Neural cell (in vitro differentiated cells): ENCODE results near the gene FOXI1. TPM values are rescaled to one million over a fixed set of nuclear protein-coding genes. Genes with fewer than 3 reads are reported as not detected.
"Not testable (repeated sequence)": the region's sequence is repeated elsewhere in the genome, so short reads cannot be mapped to it uniquely, and the experiment has no call there.

Experiments
- H2AFZ ChIP-seq: fragments of 200-600, 300-800 bp; sonication (generic), shearing (Covaris generic); 2 replicates; pipeline ENCODE4 v1.6.0; 2014; ENCODE audit warnings: low read depth, mild to moderate bottlenecking, antibody characterized with exemption, low read length, moderate library complexity
- H3F3A ChIP-seq: fragments of 200-600 bp; shearing (Covaris generic); 2 replicates; pipeline ENCODE4 v1.6.1; 2016; ENCODE audit warnings: mild to moderate bottlenecking, moderate library complexity, mixed read lengths, antibody characterized with exemption, low read length; ENCODE audit not compliant: insufficient read depth, poor library complexity, severe bottlenecking
- H3K27ac ChIP-seq: fragments of 200-600, 300-800 bp; sonication (generic), shearing (Covaris generic); 2 replicates; pipeline ENCODE4 v1.5.1; 2014; ENCODE audit warnings: mild to moderate bottlenecking, low read length, moderate library complexity
- H3K27me3 ChIP-seq: fragments of 300-800, 200-600 bp; sonication (generic), shearing (Covaris generic); 2 replicates; pipeline ENCODE4 v1.6.0; 2014; ENCODE audit warnings: mild to moderate bottlenecking, low read depth, low read length, moderate library complexity; ENCODE audit not compliant: insufficient read depth
- H3K36me3 ChIP-seq: fragments of 300-800, 200-600 bp; sonication (generic), shearing (Covaris generic); 2 replicates; pipeline ENCODE4 v1.5.1; 2014; ENCODE audit warnings: mild to moderate bottlenecking, antibody characterized with exemption, low read length, moderate library complexity; ENCODE audit not compliant: insufficient read depth
- H3K4me2 ChIP-seq: fragments of 300-800, 200-600 bp; sonication (generic), shearing (Covaris generic); 2 replicates; pipeline ENCODE4 v1.6.0; 2014; ENCODE audit warnings: mild to moderate bottlenecking, low read length
- H3K4me3 ChIP-seq: fragments of 300-800, 200-600 bp; sonication (generic), shearing (Covaris generic); 2 replicates; pipeline ENCODE4 v1.5.1; 2014; ENCODE audit warnings: mild to moderate bottlenecking, low read length, moderate library complexity
- H3K79me2 ChIP-seq: fragments of 200-600 bp; shearing (Covaris generic); replicated peaks from 2 replicates; pipeline ENCODE4 v1.6.0; 2014; ENCODE audit warnings: mild to moderate bottlenecking, low read length, moderate library complexity; ENCODE audit not compliant: insufficient read depth
- H3K9ac ChIP-seq: fragments of 300-800, 200-600 bp; sonication (generic), shearing (Covaris generic); 2 replicates; pipeline ENCODE4 v1.6.1; 2016; ENCODE audit warnings: mild to moderate bottlenecking, low read length, mixed read lengths
- H3K9me2 ChIP-seq: fragments of 200-600 bp; shearing (Covaris generic); 2 replicates; pipeline ENCODE4 v1.6.1; 2016; ENCODE audit warnings: mild to moderate bottlenecking, low read length, mixed read lengths; ENCODE audit not compliant: insufficient read depth
- H3K9me3 ChIP-seq: fragments of 200-600, 300-800 bp; sonication (generic), shearing (Covaris generic); 2 replicates; pipeline ENCODE4 v1.6.1; 2016; ENCODE audit warnings: mild to moderate bottlenecking, mixed run types, low read length, moderate library complexity, mixed read lengths
- H4K20me1 ChIP-seq: fragments of 200-600 bp; shearing (Covaris generic); 2 replicates; pipeline ENCODE4 v1.6.1; 2016; ENCODE audit warnings: mild to moderate bottlenecking, mixed run types; ENCODE audit not compliant: insufficient read depth
- CTCF ChIP-seq: fragments of 450-650 bp; IDR thresholded peaks from 2 replicates; pipeline ENCODE4 v1.5.1; 2014; ENCODE audit warnings: antibody characterized with exemption, mild to moderate bottlenecking, moderate library complexity; ENCODE audit not compliant: poor library complexity, severe bottlenecking
- EP300 ChIP-seq: fragments of 450-650 bp; conservative IDR thresholded peaks from 2 replicates; pipeline ENCODE4 v1.6.1; 2014; ENCODE audit warnings: antibody characterized with exemption, mild to moderate bottlenecking, moderate library complexity; ENCODE audit not compliant: poor library complexity, severe bottlenecking
- EZH2 ChIP-seq: fragments of 200-600, 300-800 bp; shearing (Covaris generic), sonication (generic); IDR thresholded peaks from 2 replicates; pipeline ENCODE4 v1.6.1; 2014; ENCODE audit warnings: antibody characterized with exemption, low read length, borderline replicate concordance, mild to moderate bottlenecking; ENCODE audit not compliant: insufficient read depth, poor library complexity, severe bottlenecking
- MXI1 ChIP-seq: fragments of 450-650 bp; conservative IDR thresholded peaks from 2 replicates; pipeline ENCODE4 v1.6.1; 2014; ENCODE audit warnings: antibody characterized with exemption, mild to moderate bottlenecking; ENCODE audit not compliant: poor library complexity, severe bottlenecking
- POLR2AphosphoS5 ChIP-seq: IDR thresholded peaks from 2 replicates; pipeline ENCODE4 v1.6.1; 2012
- RAD21 ChIP-seq: fragments of 450-650 bp; conservative IDR thresholded peaks from 2 replicates; pipeline ENCODE4 v1.6.1; 2014; ENCODE audit warnings: antibody characterized with exemption, mild to moderate bottlenecking, moderate library complexity
- REST ChIP-seq: IDR thresholded peaks from 2 replicates; pipeline ENCODE4 v1.6.1; 2012; ENCODE audit warnings: borderline replicate concordance
- SMC3 ChIP-seq: fragments of 450-650 bp; conservative IDR thresholded peaks from 2 replicates; pipeline ENCODE4 v1.6.1; 2014; ENCODE audit warnings: antibody characterized with exemption, mild to moderate bottlenecking, moderate library complexity; ENCODE audit not compliant: poor library complexity
- TAF1 ChIP-seq: IDR thresholded peaks from 2 replicates; pipeline ENCODE4 v1.6.1; 2012; ENCODE audit warnings: low read depth
- polyA plus RNA-seq: library from polyadenylated mRNA; depleted of rRNA; stranded (reverse); fragments of >200 nt; gene quantifications from 2 replicates; pipeline ENCODE4 v1.2.3, GENCODE V29; 2014

The FOXI1 gene
- polyA plus RNA-seq, 1 donor from 2014 or later: not detected

GRCh38 chr5:170087168-170087817 lies 18.4 kb upstream of the FOXI1 start:
- H3F3A ChIP-seq: no peaks in the 10 kb centered on the region
- no peaks in the 10 kb centered on the region for H3K27me3 ChIP-seq
- no peaks in the 10 kb centered on the region for H4K20me1 ChIP-seq
- H3K9me3 ChIP-seq: no peaks in the 10 kb centered on the region
- TF ChIP-seq EZH2: no peak
- TF ChIP-seq RAD21: no peak
- TF ChIP-seq CTCF: no peak
- TF ChIP-seq EP300: no peak
- no peak for TF ChIP-seq POLR2AphosphoS5
- no peak for TF ChIP-seq REST
- no peak for TF ChIP-seq MXI1
- no peak for TF ChIP-seq TAF1
- no peak overlapping the region for H3K4me3 ChIP-seq
- H3K9me2 ChIP-seq: no peaks in the 10 kb centered on the region
- no peak overlapping the region for H2AFZ ChIP-seq
- H3K4me2 ChIP-seq: no peak overlapping the region
- H3K9ac ChIP-seq: no peak overlapping the region
- H3K27ac ChIP-seq: no peak overlapping the region
- H3K79me2 ChIP-seq: no peaks in the 10 kb centered on the region
- H3K36me3 ChIP-seq: no peaks in the 10 kb centered on the region

GRCh38 chr5:170092455-170093101 lies 13.1 kb upstream of the FOXI1 start:
- Histone ChIP-seq H3F3A (no peaks in the 10 kb centered on the region), H4K20me1 (no peaks in the 10 kb centered on the region), H3K9ac (no peak overlapping the region), H3K9me2 (no peaks in the 10 kb centered on the region), H3K79me2 (no peaks in the 10 kb centered on the region), H3K27ac (no peak overlapping the region), H3K9me3 (no peaks in the 10 kb centered on the region), H3K4me3 (no peak overlapping the region), H3K36me3 (no peaks in the 10 kb centered on the region), H2AFZ (no peak overlapping the region), H3K4me2 (no peak overlapping the region), H3K27me3 (no peaks in the 10 kb centered on the region)
- TF ChIP-seq POLR2AphosphoS5 (no peak), EZH2 (no peak), REST (no peak), SMC3 (no peak), TAF1 (no peak), EP300 (no peak), CTCF (no peak), RAD21 (no peak), MXI1 (no peak)

GRCh38 chr5:170094329-170094728 lies 11.4 kb upstream of the FOXI1 start:
- H3F3A ChIP-seq: not testable (repeated sequence)

More at GRCh38 chr5:170094329-170094728, 11.4 kb upstream of the FOXI1 start:
- H3K9me3 ChIP-seq, H3K27ac ChIP-seq, H4K20me1 ChIP-seq, H3K9me2 ChIP-seq, H3K4me2 ChIP-seq, H2AFZ ChIP-seq, H3K27me3 ChIP-seq, H3K36me3 ChIP-seq, H3K9ac ChIP-seq, H3K79me2 ChIP-seq, H3K4me3 ChIP-seq: not testable (repeated sequence)
